Stimulated activated naive CD8-positive, alpha-beta T cell treated with anti-CD3 and anti-CD28 coated beads, Interleukin-15, Interleukin-2, amounts not matched to agents 100 U/mL and 50 U/mL, for 24 hours (primary cell): ENCODE data around the gene IKZF2.

Experiments used
- ATAC-seq: fragments of 150-1000 bp; cut with Tn5 transposase; one replicate; pipeline ENCODE4 v1.10.0; 2021
- DNase-seq: peaks from one replicate; pipeline ENCODE4 v3.0.0; 2021

Gene IKZF2

DNA sequence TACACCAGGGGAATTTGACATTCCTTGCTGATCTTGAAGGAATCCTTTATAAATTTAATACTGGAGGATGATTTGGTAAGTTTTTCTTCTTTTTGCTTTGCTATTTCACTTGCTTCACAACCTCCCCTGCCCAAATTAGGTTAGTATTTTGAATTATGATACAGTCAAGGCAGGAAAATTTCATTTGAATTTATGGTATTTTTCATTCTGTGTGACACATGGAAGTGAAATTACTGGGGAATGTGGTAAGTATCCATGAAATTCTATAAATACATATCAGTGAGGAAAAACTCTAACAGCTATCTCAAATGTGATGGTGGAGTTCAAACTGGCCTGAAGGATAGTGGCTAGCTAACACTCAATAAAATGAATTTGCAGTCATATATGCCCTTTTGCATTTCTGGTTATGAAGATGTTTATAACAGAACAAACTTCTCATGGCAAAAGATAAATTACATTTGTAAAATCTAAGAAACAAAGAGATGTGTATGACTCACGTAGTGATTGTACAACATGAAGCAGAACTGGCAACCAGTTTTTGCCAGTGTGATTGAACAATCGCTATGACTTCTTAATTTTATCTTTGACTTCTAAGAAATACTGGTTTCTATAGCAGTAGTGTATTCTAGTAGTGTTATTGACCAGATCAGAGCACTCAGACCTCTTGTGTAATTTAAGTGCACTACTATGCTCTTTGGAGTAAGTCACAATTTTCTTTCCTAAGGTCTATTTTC, 152.6 kb downstream of the IKZF2 start:
- no peak for ATAC-seq
- DNase-seq: no peak

DNA sequence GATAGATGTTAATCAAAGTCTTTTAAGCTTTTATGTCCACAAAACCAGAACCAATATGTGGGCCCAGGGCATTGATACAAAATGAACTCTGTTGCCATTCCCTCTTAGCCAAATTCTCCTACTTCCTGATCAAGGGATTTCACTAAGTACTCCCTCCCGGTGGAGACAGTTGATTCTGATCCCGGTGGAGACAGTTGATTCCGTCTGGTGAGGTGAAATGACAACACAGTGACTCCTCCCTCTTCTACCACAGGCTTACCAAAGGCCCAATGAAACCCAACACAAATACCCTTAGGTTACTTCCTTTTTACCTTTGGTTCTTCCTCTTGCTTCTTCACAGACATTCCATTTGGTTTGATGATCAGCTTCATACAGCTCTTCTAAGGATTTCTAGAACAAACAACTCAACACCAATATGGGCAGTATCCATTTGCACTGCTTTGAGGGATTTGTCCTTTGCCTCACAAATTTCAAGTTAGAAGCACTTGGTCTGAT, 153.8 kb downstream of the IKZF2 start:
- ATAC-seq: no peak
- no peak for DNase-seq

DNA sequence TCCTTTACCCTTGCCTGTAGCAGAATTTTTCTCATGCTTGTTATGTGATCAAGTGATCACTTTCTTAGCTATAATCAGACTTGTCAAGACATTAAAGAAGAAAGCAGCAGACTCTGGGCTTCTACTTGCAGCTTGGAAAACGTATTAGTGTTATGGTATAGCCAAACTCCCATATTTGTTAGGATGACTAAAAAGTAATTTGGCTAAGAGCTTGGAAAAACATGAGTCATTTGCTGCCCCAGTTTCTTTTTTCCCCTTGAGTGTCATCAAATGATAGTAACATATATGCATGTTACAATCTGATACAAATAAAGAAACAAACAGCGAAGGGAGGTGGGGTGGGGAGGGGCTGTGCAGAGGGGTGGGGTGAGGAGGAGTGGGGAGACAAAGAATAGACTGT, 155.5 kb downstream of the IKZF2 start:
- no peak for ATAC-seq

DNA sequence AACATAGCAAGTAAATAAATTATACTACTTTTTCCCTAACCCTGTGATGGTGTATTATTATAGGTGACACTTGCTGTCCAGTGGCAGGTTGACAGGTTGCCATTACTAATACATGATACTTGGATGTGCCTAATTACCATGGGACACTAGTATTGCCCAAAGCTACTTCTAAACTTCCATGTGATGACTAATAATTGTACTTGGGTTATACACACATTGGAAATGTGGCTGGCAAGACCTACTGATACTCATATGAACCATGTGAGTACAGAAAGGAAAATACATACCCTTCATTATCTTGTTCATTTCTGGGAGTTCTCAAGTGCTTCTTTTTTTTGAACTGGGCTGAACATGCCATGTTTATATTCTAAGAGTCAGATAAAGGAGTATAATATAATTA, 156.4 kb downstream of the IKZF2 start:
- no peak for ATAC-seq
- DNase-seq: no peak

More for the DNA sequence above, 155.5 kb downstream of the IKZF2 start:
- no peak for DNase-seq

DNA sequence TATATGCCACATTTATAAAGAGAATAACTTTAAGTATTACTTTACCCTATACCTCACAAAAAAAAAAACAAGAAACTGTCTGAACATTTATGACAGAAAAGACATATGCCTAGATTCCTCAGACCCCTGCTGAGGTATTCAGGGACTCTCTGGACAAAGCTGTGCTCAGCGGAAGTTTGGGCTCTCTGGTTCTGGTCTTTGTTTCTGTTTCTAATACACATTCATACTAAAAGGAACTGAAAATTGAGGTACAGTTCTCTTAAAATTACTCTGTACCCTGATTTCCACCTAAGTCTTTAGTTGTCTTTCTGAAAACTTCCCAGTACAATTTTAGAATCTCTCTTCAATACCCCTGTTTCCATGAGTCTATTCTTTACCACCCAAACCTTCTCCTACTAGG, 160.3 kb downstream of the IKZF2 start:
- no peak for ATAC-seq
- no peak for DNase-seq

DNA sequence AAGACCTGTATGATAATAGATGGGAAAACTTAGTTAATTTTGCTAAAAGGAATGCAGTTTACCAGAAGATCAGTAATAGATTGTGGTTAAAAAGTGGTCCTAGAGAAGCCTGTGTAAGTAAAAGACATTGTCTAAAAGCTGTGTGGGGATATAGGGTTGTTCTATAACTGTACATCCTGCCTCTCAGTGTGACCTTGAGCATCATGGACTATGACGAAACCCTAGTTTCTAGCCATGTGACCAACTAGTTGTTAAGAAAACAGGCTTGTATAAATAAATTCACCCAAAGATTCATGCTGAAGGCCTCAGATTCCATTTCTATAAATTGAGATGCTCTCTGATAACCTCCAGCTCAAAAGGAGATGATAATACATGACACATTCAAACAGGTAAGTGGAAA, 160.7 kb downstream of the IKZF2 start:
- no peak for ATAC-seq
- DNase-seq: no peak

DNA sequence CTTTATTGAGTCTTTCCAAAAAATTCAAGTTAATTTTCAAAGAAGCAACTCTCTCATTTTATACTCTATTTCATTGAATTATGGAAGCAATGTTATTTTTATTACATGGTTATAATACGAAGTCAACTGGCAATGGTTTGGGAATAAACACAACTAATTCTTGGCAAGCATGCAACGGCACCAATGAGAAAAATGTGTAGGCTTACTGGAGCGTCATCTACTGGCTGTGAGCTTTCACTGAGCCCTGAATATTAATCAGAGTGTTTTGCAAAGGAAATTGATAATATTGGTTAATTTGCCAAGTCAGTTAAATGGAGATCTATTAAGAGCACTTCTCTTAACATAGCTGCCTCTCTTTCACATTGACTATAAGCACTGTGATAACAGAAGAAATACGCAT, 163.9 kb downstream of the IKZF2 start:
- no peak for DNase-seq

DNA sequence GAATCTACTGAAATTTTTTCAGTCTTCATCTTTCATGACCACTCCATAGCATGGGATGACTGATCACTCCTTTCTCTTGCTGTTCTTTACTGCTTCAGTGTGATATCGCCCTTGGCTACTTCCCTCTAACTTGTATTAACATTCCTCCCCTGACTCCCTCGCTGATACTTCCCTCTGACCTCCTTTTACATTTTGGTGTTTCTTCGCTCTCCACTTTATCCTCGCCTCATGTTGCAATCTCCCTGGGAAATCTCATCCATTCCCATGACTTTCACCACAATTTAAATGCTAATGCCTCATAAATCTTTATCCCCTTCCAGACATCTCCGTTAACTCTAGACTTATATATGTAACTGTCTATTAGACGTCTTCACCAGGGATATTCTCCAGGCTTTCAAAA, 167.3 kb downstream of the IKZF2 start:
- no peak for ATAC-seq
- no peak for DNase-seq

More for the DNA sequence above, 163.9 kb downstream of the IKZF2 start:
- no peak for ATAC-seq

DNA sequence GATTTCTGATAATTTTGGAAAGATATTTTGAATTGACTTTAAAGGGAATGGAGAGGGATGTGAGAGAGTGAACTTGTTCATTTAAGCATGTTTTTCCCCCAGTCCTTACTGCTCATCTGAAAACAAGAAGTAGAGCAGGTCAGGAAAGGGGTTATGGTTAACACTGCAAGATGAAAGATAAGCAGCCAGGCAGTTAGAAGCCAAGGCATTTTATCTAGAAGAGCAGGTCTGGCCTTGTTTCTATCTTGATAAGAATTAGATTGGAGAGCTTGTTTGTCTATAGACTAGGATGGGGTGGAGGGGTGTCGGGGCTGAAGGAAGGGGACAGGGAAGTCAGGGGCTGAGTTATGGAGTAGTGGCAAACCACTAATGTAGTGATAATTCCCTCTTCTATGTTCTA, 171.6 kb downstream of the IKZF2 start:
- ATAC-seq: no peak
- DNase-seq: no peak

DNA sequence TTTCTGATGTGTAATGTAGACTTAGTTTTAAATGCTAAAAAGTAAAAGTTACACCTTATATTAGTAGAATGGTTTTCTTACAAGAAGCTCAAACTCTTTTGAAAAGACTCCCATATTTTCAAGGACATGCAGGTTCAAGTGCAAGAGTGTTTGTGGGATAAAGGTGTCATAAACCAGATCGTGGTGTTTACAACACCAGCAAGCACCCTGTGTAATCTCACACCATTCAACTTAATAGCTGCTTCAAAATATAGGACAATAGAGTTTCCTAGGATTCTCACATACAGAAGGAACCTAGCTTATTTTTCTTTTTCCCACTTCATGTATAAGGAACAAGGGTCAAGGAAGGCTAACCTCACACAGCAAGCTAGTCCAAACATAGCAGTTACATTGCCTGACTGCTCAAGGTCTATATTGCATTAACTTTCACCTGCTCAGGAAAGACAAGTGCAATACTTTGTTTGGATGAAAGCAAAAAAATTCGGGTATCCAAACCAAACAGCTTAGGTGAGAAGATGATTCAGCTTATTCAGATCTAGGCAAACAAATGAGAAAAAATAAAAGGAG, 172.3 kb downstream of the IKZF2 start:
- ATAC-seq: no peak
- no peak for DNase-seq

DNA sequence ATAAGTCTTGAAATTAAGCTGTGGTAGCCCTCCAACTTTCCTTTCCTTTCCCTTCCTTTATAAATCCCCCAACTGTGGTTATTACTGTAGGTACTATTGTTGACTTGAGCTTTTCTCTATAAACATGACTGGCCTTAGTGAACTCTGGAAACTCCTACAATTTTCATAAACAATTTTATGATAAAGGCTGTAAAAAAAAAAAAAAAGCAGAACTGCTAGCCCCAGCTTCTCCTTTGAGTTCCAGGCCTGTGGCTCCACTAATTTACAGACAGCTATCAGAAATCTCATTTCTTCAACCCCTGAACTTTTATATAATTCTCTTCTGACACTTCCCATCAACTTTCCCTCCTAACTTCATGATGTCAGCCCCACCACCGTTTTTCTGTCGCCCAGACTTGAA, 174.3 kb downstream of the IKZF2 start:
- no peak for ATAC-seq
- no peak for DNase-seq

DNA sequence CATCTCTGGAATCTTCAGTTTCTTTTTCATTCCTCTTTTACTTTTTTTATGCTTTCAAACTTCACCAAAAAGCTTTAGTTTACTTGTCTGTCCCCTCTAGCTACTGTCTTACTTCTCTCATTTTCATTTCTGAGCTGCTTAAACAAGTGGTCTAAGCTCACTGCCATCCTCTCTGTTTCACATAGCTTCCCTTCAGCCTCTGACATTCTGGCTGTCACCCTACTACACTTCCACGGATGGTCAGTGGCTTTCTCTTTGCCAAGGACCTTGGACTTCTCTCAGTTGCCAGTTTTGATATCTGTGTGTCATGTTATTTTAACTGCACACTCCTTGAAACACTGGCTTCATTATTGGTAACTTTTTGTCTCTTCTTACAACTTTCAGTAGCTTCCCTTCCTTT, 176.1 kb downstream of the IKZF2 start:
- ATAC-seq: no peak
- DNase-seq: no peak

DNA sequence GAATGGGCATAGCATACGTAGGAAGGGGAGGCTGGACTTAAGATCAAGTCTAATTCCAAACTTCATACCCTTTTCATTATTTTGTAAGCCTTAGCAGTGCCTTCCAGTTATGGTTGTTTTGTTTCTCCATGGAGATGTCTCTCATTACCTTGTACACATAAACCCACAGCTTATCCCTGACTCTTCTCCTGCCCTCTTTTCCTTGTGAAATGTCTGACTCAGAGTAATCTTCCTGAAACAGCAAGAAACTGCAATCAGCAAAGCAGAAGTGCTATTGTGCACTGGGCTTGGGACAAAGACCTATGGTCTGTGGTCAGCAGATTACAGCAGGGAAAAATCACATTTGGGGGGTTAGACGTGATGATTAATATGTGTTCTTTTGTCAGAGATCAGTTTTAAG, 176.7 kb downstream of the IKZF2 start:
- no peak for ATAC-seq
- DNase-seq: no peak

DNA sequence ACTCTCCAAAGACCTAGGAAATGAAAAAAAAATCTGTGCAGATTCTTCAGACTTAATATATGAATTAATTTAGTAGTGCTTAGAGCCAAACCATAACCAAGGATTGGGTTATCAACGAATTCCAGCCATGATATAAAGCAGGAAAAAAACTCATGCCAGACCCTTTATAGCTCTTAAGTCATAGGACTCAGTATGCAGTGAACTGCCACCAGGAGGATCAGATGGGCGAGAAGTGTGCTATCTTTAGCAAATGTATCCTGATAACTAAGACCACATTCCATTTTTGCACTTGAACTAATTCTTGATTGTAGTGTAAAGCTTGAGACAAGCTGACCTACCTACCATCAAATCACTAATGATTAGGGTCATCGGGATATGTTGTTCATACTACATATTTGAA, 178.1 kb downstream of the IKZF2 start:
- ATAC-seq (no peak), DNase-seq (no peak)

DNA sequence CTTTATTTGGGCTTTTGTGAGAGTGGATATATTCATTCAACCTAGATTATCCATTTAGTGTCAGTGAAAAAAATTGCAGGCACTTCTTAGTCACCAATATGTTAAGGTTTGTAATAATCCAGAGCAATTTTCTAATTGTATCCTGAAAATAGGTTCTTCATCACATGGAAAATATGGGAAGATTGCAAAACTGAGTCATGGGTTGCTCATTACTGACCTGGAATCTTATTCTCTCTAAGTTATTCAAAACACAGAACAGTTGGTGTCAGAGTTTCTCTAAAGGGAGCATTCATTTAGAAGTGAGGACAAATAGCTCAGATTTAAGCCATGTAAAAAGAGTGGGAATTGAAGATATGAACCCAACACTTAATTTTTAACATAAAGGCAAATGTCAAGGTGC, 181.3 kb downstream of the IKZF2 start:
- DNase-seq (no peak), ATAC-seq (no peak)

DNA sequence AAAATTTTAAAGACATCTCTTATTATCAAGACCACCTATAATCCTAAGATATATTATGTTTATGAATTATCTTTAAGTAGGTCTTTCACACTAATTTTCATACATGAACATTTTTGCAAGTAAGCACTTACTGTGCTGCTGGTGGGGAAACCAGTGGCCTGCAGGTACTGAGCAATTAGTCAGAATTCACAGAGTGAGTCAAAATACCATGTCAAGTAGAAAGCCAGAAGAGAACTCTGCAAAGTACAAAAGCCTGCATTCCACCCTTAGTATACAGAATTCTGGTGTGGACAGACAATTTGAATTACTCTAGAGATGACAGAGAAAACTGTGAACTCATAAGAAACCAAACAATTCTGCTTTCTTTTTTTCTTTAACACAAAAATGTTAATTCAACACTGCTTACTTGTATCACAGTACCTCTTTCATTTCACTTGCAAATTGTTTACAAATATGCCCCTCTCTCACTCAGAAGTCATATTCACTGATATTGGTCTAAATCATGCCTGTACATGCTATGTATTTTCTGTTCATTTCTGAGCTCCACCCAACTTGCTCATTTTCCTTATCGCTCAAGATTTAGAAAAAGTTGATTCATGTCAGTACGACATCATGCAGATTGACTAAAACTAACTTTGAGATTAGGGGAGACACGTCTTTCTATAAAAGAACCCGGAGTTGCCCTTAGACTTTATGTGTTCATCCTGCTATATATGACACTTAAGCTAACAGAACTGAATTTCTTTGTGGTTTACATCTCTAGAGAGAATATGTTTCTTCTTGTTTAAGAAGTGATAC, 182.9 kb downstream of the IKZF2 start:
- DNase-seq (no peak), ATAC-seq (peak; percentile 79)

DNA sequence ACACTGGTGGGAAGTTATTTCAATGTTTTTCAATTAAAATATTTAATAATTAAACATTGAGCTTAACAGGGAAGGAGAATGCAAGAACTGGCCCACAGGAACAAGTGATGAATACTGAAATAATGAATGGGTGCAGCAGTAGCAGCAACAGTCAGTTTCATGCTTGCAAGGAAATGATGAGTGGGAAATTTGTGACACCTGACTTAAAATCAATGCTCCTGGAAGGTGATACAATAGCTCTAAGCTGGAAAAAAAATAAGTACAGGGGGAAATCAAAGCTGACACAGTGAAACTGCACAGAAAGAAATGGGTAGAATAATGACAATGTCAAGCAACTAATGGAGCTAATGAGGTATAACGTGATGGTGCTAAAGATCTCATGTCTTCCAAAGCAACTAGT, 184.5 kb downstream of the IKZF2 start:
- no peak for ATAC-seq
- no peak for DNase-seq

DNA sequence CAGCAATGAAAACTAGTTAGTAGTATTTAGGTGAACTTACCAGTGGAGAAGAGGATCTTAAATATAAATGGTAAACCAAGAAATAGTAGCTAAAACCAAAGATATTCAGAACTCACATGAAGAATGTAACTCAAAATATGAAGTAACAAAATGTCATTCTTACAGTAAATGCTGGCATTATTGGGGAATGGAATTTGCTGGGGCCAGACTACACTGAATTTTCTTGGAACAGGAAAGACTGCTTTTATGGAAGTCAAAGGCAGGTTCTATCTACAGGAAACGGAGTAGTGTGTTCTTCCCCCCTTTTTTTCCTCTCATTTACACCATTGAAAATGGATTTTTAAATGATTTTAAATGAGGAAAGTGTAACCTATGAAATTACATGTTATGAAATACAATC, 188.7 kb downstream of the IKZF2 start:
- ATAC-seq (no peak), DNase-seq (no peak)

DNA sequence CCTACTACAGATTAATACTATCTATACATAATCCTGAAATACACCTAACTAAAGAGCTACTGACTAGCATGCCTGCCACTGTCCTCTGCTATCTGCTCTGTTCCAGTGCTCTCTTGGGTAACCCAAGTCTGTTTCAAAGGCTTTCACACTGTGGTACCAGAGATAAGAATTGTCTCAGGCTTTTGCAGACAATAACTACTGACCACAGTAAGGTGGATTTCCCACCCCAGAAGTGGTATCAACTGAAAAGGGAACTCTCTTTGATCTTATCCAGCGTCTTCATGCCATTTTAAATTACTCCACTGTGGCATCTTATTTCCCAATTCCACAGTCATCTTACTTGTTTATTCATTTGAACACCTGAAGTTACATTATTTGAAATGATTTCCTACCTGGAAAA, 190.2 kb downstream of the IKZF2 start:
- ATAC-seq: no peak
- DNase-seq: no peak

DNA sequence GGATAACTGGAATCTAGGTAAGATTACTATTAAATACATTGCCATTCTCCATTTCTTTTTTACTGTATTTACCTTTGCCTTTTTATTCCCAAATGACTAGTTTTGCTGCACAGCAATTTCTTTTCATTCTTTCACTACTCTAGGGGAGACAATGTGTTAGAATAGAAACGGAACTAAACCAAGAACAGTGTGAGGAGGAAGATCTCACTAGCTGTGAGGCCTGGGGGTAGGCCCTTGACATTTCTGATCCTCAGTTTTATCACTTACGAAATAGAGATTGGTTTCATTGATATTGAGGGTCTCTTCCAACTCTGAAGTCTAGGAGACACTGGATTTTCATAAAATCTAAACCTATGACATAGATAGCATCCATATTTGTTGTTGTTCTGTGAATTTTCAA, 191.1 kb downstream of the IKZF2 start:
- DNase-seq: no peak
- no peak for ATAC-seq

DNA sequence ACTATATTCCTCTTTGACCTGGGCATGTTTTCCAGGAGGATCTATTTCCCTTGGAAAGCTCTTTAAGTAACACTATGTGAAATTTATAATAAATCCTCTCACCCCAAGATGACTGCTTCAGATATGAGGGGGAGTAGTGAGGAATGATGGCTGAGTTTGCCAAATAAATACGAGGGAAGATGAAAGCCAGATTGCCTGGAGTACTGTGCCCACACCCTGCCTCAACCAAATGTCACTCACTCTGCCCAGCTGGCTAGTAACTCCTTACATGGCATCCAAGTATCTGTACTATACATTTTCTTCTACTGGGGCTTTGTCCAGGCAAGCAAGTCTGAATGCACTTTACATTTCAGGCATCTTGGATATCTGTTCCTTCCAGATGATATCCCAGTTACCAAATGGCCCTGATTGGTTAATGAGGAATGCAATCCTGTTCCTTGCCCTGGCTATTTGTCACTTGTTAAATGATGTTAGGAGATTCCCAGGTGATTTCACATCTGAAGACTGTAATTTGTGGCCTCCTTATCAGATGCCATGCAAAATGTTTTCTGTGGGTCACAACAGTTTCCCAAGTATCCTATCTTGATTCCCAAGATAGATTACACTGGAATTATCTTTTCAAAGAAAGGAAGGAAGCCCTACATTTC, 191.8 kb downstream of the IKZF2 start:
- ATAC-seq (no peak), DNase-seq (no peak)

DNA sequence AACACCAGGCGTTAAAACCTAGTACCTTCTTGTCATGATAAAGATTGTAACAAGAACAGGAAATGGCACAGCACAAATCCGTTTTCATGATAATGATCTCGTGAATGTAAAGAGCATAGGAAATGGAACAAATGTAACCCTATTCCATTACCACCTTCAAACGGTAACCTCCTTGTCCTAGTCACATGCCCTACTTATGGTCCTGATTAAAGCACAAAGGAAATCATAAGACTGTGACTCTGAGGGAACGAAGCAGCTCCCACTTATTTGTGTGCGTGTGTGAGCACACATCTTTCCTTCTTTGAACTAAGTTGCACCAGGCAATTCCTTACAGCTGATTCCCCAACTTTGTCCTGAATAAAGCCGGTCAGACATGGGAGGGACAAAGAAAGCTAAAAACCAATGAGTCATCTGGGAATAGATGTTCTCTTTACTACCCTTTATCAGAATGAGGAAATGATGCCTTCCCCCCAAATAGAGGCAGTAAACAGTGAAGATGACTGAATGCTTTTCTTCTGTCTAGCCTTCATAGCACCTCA, 192.6 kb downstream of the IKZF2 start:
- ATAC-seq (peak; percentile 60), DNase-seq (no peak)

DNA sequence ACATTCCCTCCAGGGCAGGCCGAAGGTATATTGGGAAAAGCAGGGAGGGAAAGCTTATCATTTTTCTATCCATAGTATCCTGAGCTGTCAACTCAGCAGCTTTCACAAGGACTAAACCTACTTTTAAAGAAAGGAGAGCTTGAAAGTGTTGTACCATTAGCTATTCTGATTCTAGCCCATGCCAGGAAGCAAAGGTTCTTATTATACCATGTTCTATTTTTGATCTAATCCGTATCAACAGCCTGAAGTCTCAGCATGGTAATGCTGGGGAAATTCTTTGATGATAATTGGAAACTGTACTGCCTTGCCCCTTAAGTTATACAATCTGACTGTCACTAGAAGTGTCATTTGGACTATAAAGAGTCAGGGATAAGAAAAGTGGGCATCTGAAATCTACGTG, 193.3 kb downstream of the IKZF2 start:
- DNase-seq: no peak
- no peak for ATAC-seq
